Astrocyte (in vitro differentiated cells and primary cell): Measurements from ENCODE around the gene SRM. TPM values are rescaled to one million over a fixed set of nuclear protein-coding genes. Genes with fewer than 3 reads are reported as not detected.

Experiments
- DNase-seq: peaks from one replicate; pipeline ENCODE4 v3.0.0-alpha.2; 2010; ENCODE audit warnings: low read depth
- FAIRE-seq: peaks from 2 replicates; lab custom pipeline; 2011; peaks lifted over from hg19 to GRCh38; lab: Jason Lieb, UNC
- H2AFZ ChIP-seq: 2 replicates; pipeline ENCODE4 v1.6.0; 2012; ENCODE audit warnings: low read depth, low read length, inconsistent platforms
- H3K27ac ChIP-seq: 2 replicates; pipeline ENCODE4 v1.5.1; 2011; ENCODE audit warnings: low read depth, low read length, inconsistent platforms
- H3K27me3 ChIP-seq: 2 replicates; pipeline ENCODE4 v1.6.0; 2011; ENCODE audit warnings: low read length, inconsistent platforms; ENCODE audit not compliant: insufficient read depth
- H3K36me3 ChIP-seq: 2 replicates; pipeline ENCODE4 v1.5.1; 2011; ENCODE audit warnings: low read length, inconsistent platforms; ENCODE audit not compliant: insufficient read depth
- H3K4me1 ChIP-seq: 2 replicates; pipeline ENCODE4 v1.5.1; 2011; ENCODE audit warnings: low read length, inconsistent platforms; ENCODE audit not compliant: insufficient read depth
- H3K4me2 ChIP-seq: 2 replicates; pipeline ENCODE4 v1.6.0; 2012; ENCODE audit warnings: low read length, inconsistent platforms
- H3K4me3 ChIP-seq: 2 replicates; pipeline ENCODE4 v1.5.1; 2011; ENCODE audit warnings: low read depth, mild to moderate bottlenecking, low read length, inconsistent platforms; ENCODE audit not compliant: insufficient read depth
- H3K79me2 ChIP-seq: 2 replicates; pipeline ENCODE4 v1.6.0; 2012; ENCODE audit warnings: mild to moderate bottlenecking, low read length, inconsistent platforms; ENCODE audit not compliant: insufficient read depth
- H3K9ac ChIP-seq: 2 replicates; pipeline ENCODE4 v1.6.0; 2012; ENCODE audit warnings: mild to moderate bottlenecking, low read length, inconsistent platforms
- H3K9me3 ChIP-seq: 2 replicates; pipeline ENCODE4 v1.5.1; 2012; ENCODE audit warnings: low read depth, mild to moderate bottlenecking, low read length, inconsistent platforms; ENCODE audit not compliant: insufficient read depth
- H4K20me1 ChIP-seq: 2 replicates; pipeline ENCODE4 v1.6.0; 2012; ENCODE audit warnings: low read length, inconsistent platforms; ENCODE audit not compliant: insufficient read depth
- H3K27ac Mint-ChIP-seq: one replicate; pipeline ENCODE4 v1.8.0; 2021; ENCODE audit warnings: mild to moderate bottlenecking, mixed read lengths; ENCODE audit not compliant: unreplicated experiment
- H3K27me3 Mint-ChIP-seq: one replicate; pipeline ENCODE4 v1.8.0; 2021; ENCODE audit warnings: low read depth, mixed read lengths; ENCODE audit not compliant: unreplicated experiment
- H3K36me3 Mint-ChIP-seq: one replicate; pipeline ENCODE4 v1.8.0; 2021; ENCODE audit warnings: low read depth, mixed read lengths; ENCODE audit not compliant: unreplicated experiment
- H3K4me1 Mint-ChIP-seq: one replicate; pipeline ENCODE4 v1.8.0; 2021; ENCODE audit warnings: low read depth, mixed read lengths; ENCODE audit not compliant: unreplicated experiment
- H3K4me3 Mint-ChIP-seq: one replicate; pipeline ENCODE4 v1.8.0; 2021; ENCODE audit warnings: mild to moderate bottlenecking, moderate library complexity, mixed read lengths; ENCODE audit not compliant: unreplicated experiment
- H3K9me3 Mint-ChIP-seq: one replicate; pipeline ENCODE4 v1.8.0; 2021; ENCODE audit warnings: mild to moderate bottlenecking, mixed read lengths; ENCODE audit not compliant: unreplicated experiment
- CTCF ChIP-seq: IDR thresholded peaks from 2 replicates; pipeline ENCODE4 v1.5.1; 2011; ENCODE audit warnings: low read depth, mild to moderate bottlenecking, inconsistent platforms, low read length, moderate library complexity; ENCODE audit not compliant: insufficient read depth
- EZH2 ChIP-seq: IDR thresholded peaks from 2 replicates; pipeline ENCODE4 v1.6.1; 2012; ENCODE audit warnings: mild to moderate bottlenecking, low read length, inconsistent platforms; ENCODE audit not compliant: insufficient read depth
- total RNA-seq: library from RNA; stranded (reverse); gene quantifications from 2 replicates; pipeline ENCODE4 v1.2.1, GENCODE V29; 2021

SRM gene
- total RNA-seq, 1 donor from 2014 or later = 225 TPM

- H4K20me1 ChIP-seq = no peaks in the 10 kb centered on the region
- Mint-ChIP-seq H3K27ac (no peak overlapping the region), H3K9me3 (no peaks in the 10 kb centered on the region), H3K4me3 (no peak overlapping the region), H3K36me3 (no peaks in the 10 kb centered on the region), H3K27me3 (no peaks in the 10 kb centered on the region), H3K4me1 (peaks cover 2% of the 10 kb centered on the region)
- no peak overlapping the region for H2AFZ ChIP-seq
- no peak overlapping the region for H3K4me2 ChIP-seq
- H3K27ac ChIP-seq = no peak overlapping the region
- no peaks in the 10 kb centered on the region for H3K4me1 ChIP-seq
- H3K9me3 ChIP-seq = no peaks in the 10 kb centered on the region
- H3K9ac ChIP-seq = no peak overlapping the region
- no peaks in the 10 kb centered on the region for H3K79me2 ChIP-seq
- no peak for TF ChIP-seq CTCF
- TF ChIP-seq EZH2 = no peak
- H3K4me3 ChIP-seq = no peak overlapping the region
- FAIRE-seq (no peak), DNase-seq (no peak)
- no peaks in the 10 kb centered on the region for H3K36me3 ChIP-seq
- H3K27me3 ChIP-seq = no peaks in the 10 kb centered on the region
Observed at GRCh38 chr1:11046270-11046566, 13.6 kb downstream of the SRM start.

- Histone ChIP-seq H3K79me2 (no peaks in the 10 kb centered on the region), H4K20me1 (no peaks in the 10 kb centered on the region), H3K27ac (no peak overlapping the region), H3K4me1 (no peaks in the 10 kb centered on the region), H2AFZ (no peak overlapping the region), H3K9ac (no peak overlapping the region), H3K27me3 (no peaks in the 10 kb centered on the region), H3K36me3 (no peaks in the 10 kb centered on the region), H3K9me3 (no peaks in the 10 kb centered on the region), H3K4me2 (no peak overlapping the region), H3K4me3 (no peak overlapping the region)
- Mint-ChIP-seq H3K4me1 (no peaks in the 10 kb centered on the region), H3K4me3 (no peak overlapping the region), H3K9me3 (no peaks in the 10 kb centered on the region), H3K27ac (no peak overlapping the region), H3K36me3 (no peaks in the 10 kb centered on the region), H3K27me3 (no peaks in the 10 kb centered on the region)
- FAIRE-seq = no peak
- TF ChIP-seq CTCF (no peak), EZH2 (no peak)
- no peak for DNase-seq
Observed at GRCh38 chr1:11045428-11046269, 14.2 kb downstream of the SRM start.

GRCh38 chr1:11044849-11045427 is 14.9 kb downstream of the SRM start:
- no peak overlapping the region for H3K9ac ChIP-seq
- Mint-ChIP-seq H3K27ac (no peak overlapping the region), H3K36me3 (no peaks in the 10 kb centered on the region), H3K27me3 (no peaks in the 10 kb centered on the region), H3K9me3 (no peaks in the 10 kb centered on the region), H3K4me1 (no peaks in the 10 kb centered on the region), H3K4me3 (no peak overlapping the region)
- FAIRE-seq (no peak), DNase-seq (no peak)
- no peak overlapping the region for H3K27ac ChIP-seq
- H4K20me1 ChIP-seq = no peaks in the 10 kb centered on the region
- no peaks in the 10 kb centered on the region for H3K79me2 ChIP-seq
- TF ChIP-seq EZH2 (no peak), CTCF (no peak)
- H3K36me3 ChIP-seq = no peaks in the 10 kb centered on the region
- no peaks in the 10 kb centered on the region for H3K27me3 ChIP-seq
- no peak overlapping the region for H3K4me2 ChIP-seq
- no peak overlapping the region for H3K4me3 ChIP-seq
- no peaks in the 10 kb centered on the region for H3K9me3 ChIP-seq
- H3K4me1 ChIP-seq = no peaks in the 10 kb centered on the region
- no peak overlapping the region for H2AFZ ChIP-seq
